Smooth muscle cell of the brain vasculature (primary cell): ENCODE data around the gene GBF1.
"Not testable (repeated sequence)": the region's sequence is repeated elsewhere in the genome, so short reads cannot be mapped to it uniquely, and the experiment has no call there.

Source experiments
- DNase-seq: peaks from one replicate; pipeline ENCODE4 v3.0.0-alpha.2; 2012; ENCODE audit warnings: low read depth, low spot score

GBF1 gene

GRCh38 chr10:102245082-102245931 is at the start of gene GBF1:
TSS of gene GBF1 (plus strand) at chr10:102245532. CDS start at chr10:102258939, 13,407 bp downstream.
- peak; percentile 99 for DNase-seq

- DNase-seq = no peak
These were observed 48.4 kb upstream of the GBF1 start for GRCh38 chr10:102196893-102197292.

- DNase-seq = no peak
These were observed 47.3 kb upstream of the GBF1 start for GRCh38 chr10:102198027-102198426.

GRCh38 chr10:102200751-102201640 is 44.3 kb upstream of the GBF1 start:
- DNase-seq = no peak

- no peak for DNase-seq
These were observed 42.9 kb upstream of the GBF1 start for GRCh38 chr10:102202386-102202785.

GRCh38 chr10:102208311-102209035 is 36.9 kb upstream of the GBF1 start:
- DNase-seq = no peak

GRCh38 chr10:102211615-102212299 is 33.6 kb upstream of the GBF1 start:
- DNase-seq = no peak

GRCh38 chr10:102213599-102213998 is 31.7 kb upstream of the GBF1 start:
- DNase-seq = not testable (repeated sequence)

- no peak for DNase-seq
These were observed 26.0 kb upstream of the GBF1 start for GRCh38 chr10:102219370-102219769.

- DNase-seq = no peak
These were observed 24.7 kb upstream of the GBF1 start for GRCh38 chr10:102220612-102221011.

- no peak for DNase-seq
These were observed 22.5 kb upstream of the GBF1 start for GRCh38 chr10:102222797-102223196.

GRCh38 chr10:102225646-102226541 is 19.4 kb upstream of the GBF1 start, which contains the start of gene ELOVL3:
TSS of gene ELOVL3 (plus strand) at chr10:102226299. CDS start at chr10:102226549, 250 bp downstream.
- peak; percentile 84 for DNase-seq

GRCh38 chr10:102226542-102226870 is 18.8 kb upstream of the GBF1 start:
- DNase-seq = no peak

GRCh38 chr10:102227050-102227449 is 18.3 kb upstream of the GBF1 start:
- no peak for DNase-seq

- DNase-seq = peak; percentile 51
These were observed 15.5 kb upstream of the GBF1 start for GRCh38 chr10:102229810-102230263.

GRCh38 chr10:102230264-102230860 is 15.0 kb upstream of the GBF1 start:
- peak; percentile 26 for DNase-seq

GRCh38 chr10:102230861-102231356 is 14.4 kb upstream of the GBF1 start:
- no peak for DNase-seq

- DNase-seq = no peak
These were observed 13.7 kb upstream of the GBF1 start for GRCh38 chr10:102231357-102232318.
